K562 (cell line): ENCODE measurements around the gene SOS1. TPM values are rescaled to one million over a fixed set of nuclear protein-coding genes. Genes with fewer than 3 reads are reported as not detected.

Source experiments
- MCM3 ChIP-seq: fragments of 450-650 bp; IDR thresholded peaks from 2 replicates; pipeline ENCODE4 v1.6.1; 2016
- NONO ChIP-seq, 2 experiments: fragments of 200-400 bp in 1 of 2; fragments of 450-650 bp in 1 of 2; formaldehyde crosslinking in 1 of 2; IDR thresholded peaks; 2 replicates each; pipeline ENCODE4 v1.6.1; 2017; ENCODE audit warnings: low read depth in 2 of 2, mild to moderate bottlenecking in 2 of 2, moderate library complexity in 2 of 2, low read length in 1 of 2
- ZNF780A ChIP-seq: fragments of 250-450 bp; sonication (Bioruptor Pico); IDR thresholded peaks from 2 replicates; pipeline ENCODE4 v1.5.0; 2021; ENCODE audit warnings: mild to moderate bottlenecking
- polyA plus RNA-seq, 8 experiments: library from polyadenylated mRNA; depleted of rRNA in 4 of 8; stranded (reverse) in 5 of 8; unstranded in 3 of 8; fragments of >200 nt; fragmentation: Nextera tagmentation in 2 of 8; fragmentation: Illumina TruSeq in 1 of 8; extraction: Ambion mirVana in 2 of 8; extraction: Trizol in 1 of 8; gene quantifications; 2 replicates each; pipeline versions ENCODE4 v1.2.1 to v1.2.3, GENCODE V29; 2011 to 2014; ENCODE audit warnings: inconsistent platforms in 1 of 8, missing spikeins in 1 of 8
- total RNA-seq, 7 experiments: library from RNA; depleted of rRNA in 6 of 7; stranded (reverse); fragments of >200 nt in 6 of 7; fragmentation: Illumina TruSeq in 2 of 7; extraction: Trizol in 2 of 7; gene quantifications; 2 replicates each; pipeline versions ENCODE4 v1.2.1 to v1.2.3, GENCODE V29; 2011 to 2021; ENCODE audit warnings: low replicate concordance in 1 of 7
- TF ChIP-seq, protein P1 (sequence below): sonication (generic); formaldehyde crosslinking; IDR thresholded peaks from 2 replicates; pipeline ENCODE4 v1.8.0; 2022; ENCODE audit warnings: mild to moderate bottlenecking, low read depth, missing genetic modification reagents
- TF ChIP-seq, protein P2 (sequence below): sonication (generic); formaldehyde crosslinking; IDR thresholded peaks from 2 replicates; pipeline ENCODE4 v1.8.0; 2023; ENCODE audit warnings: missing genetic modification reagents, mild to moderate bottlenecking, borderline replicate concordance
- TF ChIP-seq, protein P3 (sequence below), 3 experiments: fragments of 200-800 bp in 1 of 3; sonication (Bioruptor generic) in 1 of 3; sonication (generic) in 1 of 3; formaldehyde crosslinking in 1 of 3; IDR thresholded peaks; 2 replicates each; pipeline versions ENCODE4 v1.6.1 to v1.8.0; 2016 to 2022; ENCODE audit warnings: mild to moderate bottlenecking in 2 of 3, missing compliant biosample characterization in 2 of 3, missing genetic modification characterization in 2 of 3, missing genetic modification reagents in 1 of 3

Gene SOS1
- total and polyA plus RNA-seq, 9 of the 15 experiments (the other 6 are each of a cell fraction or from before 2014, with no cell fraction given), result 2.5 to 27.1 (median 16.3) TPM

DNA sequence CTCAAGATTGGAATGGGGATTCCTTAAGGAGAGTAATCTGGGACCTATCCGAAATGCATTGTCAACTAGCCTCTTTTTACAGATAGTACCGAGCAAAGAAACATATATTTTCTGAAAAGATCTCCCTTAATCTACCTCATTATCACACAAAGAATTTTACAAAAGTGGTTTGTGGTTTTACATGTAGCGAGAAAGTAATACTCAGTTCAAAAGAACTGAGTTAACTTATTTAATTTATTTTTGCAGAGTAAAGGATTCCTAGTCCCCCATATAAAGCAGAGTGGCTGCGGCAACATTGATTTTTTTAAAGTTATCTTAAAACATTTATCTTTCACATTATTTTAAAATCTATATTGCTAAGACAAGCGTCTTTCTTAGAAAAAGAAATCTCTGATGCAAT, 15.9 kb upstream of the SOS1 start (continued):
- TF ChIP-seq ZNF780A (no peak), NONO (IDR thresholded peaks at IDR 0.05; ENCODE audit: low read depth in 2 of 2, low read length in 1 of 2) (no peak), MCM3 (no peak)
- TF ChIP-seq, protein P1, sequence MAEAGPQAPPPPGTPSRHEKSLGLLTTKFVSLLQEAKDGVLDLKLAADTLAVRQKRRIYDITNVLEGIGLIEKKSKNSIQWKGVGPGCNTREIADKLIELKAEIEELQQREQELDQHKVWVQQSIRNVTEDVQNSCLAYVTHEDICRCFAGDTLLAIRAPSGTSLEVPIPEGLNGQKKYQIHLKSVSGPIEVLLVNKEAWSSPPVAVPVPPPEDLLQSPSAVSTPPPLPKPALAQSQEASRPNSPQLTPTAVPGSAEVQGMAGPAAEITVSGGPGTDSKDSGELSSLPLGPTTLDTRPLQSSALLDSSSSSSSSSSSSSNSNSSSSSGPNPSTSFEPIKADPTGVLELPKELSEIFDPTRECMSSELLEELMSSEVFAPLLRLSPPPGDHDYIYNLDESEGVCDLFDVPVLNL (CRISPR knock-in tag), result no peak
- TF ChIP-seq, protein P2, sequence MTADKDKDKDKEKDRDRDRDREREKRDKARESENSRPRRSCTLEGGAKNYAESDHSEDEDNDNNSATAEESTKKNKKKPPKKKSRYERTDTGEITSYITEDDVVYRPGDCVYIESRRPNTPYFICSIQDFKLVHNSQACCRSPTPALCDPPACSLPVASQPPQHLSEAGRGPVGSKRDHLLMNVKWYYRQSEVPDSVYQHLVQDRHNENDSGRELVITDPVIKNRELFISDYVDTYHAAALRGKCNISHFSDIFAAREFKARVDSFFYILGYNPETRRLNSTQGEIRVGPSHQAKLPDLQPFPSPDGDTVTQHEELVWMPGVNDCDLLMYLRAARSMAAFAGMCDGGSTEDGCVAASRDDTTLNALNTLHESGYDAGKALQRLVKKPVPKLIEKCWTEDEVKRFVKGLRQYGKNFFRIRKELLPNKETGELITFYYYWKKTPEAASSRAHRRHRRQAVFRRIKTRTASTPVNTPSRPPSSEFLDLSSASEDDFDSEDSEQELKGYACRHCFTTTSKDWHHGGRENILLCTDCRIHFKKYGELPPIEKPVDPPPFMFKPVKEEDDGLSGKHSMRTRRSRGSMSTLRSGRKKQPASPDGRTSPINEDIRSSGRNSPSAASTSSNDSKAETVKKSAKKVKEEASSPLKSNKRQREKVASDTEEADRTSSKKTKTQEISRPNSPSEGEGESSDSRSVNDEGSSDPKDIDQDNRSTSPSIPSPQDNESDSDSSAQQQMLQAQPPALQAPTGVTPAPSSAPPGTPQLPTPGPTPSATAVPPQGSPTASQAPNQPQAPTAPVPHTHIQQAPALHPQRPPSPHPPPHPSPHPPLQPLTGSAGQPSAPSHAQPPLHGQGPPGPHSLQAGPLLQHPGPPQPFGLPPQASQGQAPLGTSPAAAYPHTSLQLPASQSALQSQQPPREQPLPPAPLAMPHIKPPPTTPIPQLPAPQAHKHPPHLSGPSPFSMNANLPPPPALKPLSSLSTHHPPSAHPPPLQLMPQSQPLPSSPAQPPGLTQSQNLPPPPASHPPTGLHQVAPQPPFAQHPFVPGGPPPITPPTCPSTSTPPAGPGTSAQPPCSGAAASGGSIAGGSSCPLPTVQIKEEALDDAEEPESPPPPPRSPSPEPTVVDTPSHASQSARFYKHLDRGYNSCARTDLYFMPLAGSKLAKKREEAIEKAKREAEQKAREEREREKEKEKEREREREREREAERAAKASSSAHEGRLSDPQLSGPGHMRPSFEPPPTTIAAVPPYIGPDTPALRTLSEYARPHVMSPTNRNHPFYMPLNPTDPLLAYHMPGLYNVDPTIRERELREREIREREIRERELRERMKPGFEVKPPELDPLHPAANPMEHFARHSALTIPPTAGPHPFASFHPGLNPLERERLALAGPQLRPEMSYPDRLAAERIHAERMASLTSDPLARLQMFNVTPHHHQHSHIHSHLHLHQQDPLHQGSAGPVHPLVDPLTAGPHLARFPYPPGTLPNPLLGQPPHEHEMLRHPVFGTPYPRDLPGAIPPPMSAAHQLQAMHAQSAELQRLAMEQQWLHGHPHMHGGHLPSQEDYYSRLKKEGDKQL, result no peak
- TF ChIP-seq, protein P3, sequence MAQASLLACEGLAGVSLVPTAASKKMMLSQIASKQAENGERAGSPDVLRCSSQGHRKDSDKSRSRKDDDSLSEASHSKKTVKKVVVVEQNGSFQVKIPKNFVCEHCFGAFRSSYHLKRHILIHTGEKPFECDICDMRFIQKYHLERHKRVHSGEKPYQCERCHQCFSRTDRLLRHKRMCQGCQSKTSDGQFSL (CRISPR knock-in tag; IDR thresholded peaks at IDR 0.05), result no peak
- TF ChIP-seq, protein P3 (tag; IDR thresholded peaks at IDR 0.05), result no peak
